Measurements from ENCODE around the gene PTRH1.
"Not testable (repeated sequence)": the region's sequence is repeated elsewhere in the genome, so short reads cannot be mapped to it uniquely, and the experiment has no call there.

PTRH1 gene, protein sequence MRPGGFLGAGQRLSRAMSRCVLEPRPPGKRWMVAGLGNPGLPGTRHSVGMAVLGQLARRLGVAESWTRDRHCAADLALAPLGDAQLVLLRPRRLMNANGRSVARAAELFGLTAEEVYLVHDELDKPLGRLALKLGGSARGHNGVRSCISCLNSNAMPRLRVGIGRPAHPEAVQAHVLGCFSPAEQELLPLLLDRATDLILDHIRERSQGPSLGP

DNA sequence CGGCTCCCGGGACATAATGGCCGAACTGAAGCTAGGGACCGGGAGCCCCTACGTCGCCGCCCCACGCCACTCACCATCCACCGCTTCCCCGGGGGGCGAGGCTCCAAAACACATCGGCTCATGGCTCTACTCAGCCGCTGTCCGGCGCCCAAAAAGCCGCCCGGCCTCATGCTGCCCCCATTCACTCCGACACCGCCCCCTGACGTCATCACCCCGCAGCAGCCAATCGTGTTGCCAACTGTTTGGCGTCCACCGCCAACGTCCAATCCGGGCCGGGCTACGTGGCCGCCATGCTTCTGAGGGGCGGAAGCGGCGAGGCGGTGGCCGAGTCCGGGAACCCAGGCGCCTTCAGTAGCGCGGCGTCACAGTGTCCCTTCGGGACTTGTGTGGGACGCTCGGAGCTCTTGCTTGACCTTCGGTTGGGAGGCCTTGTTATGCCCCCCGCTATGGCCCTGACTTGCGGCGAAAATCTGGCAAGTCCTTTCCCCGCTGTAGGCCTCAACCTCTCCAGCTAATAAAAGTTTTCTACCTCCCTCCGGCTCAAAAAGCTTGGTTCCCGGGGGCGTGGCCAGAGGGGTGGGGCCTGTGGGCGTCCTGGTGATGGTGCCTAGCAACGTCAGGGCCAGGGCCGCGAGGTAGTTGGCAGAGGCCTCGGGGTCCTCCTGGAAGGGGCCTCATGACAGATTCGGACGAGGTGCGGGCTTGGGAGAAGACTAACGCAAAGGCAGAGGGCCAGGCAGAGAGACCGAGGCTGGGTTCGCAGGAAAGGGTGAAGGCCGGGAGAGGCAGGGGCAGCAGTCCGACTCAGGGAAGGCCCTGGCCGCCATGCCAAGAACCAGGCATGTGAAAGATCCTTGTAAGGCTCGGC, at the start of gene PTRH1, which contains the start of gene TTC16:
Gene PTRH1 (minus strand): TSS at position 194 of the 868 bp plus-strand sequence. CDS start 24 bp downstream, at position 170.
Gene TTC16 (plus strand): TSS at position 610 of the 868 bp plus-strand sequence. CDS start 67 bp downstream, at position 677.
- DNase-seq, result peak; percentile 98 to 99 (median 99)

DNA sequence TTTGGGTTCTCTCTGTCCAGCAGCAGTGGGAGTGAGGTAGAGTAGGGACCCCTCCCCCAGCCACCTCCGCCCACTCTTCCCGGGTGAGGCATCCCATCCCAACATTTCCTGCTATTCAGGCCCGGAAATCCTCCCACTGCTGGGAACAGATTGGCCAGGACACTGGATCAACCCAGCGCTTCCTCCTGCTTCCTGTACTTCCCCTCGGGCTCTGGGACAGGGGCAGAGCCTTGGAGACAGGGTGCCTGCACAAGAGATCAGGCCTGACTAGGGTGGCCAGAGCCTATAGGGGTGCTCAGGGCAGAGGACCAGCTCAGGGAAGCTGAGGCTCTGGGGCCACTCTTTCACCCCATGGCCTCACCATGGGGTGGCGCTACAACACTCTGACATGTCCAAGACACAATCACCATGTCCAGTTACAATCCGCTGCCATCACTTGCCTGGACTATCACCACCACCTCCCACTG, 48.5 kb upstream of the PTRH1 start:
- DNase-seq, result peak; percentile 68 to 85 (median 76)

DNA sequence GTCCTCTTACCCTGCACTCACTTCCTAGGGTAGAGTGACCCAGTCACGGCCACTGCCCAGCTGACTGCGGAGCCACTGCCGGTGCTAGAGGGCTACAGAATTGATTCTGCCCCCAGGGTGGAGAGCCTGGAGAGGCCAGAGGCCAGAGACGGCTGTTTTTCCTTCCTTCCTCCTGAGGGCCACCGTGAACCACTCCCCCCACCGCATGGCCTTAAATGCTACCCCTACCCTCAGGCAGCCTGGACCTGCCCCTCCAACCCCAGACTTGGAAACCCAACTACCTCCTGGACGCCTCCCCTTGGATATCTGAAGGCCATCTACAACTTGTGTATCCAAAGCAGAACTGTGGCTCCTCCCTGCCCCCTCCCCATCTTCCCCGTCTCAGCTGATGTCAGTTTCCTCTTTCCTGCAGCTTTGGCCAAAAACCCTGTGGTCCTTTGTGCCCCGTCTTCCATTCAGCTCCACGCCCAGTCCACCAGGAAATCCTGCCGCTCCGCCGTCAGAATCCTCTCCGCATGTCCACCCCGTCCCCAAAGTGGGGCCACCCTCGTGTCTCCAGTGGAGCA, 46.7 kb upstream of the PTRH1 start:
- DNase-seq, result peak; percentile 41 to 69 (median 66)

DNA sequence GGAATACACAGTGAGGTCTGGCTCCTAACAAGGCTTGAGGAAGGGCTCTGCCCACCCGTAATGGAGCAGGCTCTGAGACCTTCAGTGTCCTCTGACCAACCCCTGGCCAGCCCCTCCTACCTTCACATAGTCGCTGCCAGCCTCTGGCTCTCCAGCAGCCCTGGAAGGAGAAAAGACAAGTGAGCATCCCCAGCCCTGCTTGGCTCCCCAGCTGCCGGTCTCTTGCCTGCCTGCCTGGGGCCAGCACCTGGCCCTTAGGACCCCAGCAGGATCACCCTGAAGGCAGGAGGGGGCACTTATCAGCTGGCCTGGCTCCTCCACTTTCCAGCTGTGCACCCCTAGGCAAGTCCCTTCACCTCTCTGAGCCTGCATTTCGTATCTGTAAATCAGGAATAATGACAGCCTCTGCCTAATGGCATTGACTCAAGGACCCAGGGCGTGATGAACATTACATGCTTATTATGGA, 46.1 kb upstream of the PTRH1 start:
- DNase-seq, result no peak

DNA sequence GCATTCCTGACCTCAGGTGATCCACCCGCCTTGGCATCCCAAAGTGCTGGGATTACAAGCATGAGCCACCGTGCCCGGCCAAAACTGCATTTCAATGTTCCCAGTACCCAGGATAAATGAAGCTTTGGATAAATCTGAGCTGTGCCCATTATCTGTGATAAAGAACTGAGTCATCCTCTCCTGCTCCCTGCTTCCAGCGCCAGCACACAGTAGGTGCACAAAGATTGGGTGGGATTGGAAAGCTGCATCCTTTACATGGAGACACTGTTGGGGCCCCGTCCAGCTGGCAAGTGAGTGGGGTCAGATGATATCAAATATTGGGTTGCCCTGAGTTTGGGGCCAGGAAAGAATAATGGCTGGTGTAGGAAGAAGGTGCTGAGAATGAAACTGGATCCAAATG, 45.6 kb upstream of the PTRH1 start:
- DNase-seq, result no peak

DNA sequence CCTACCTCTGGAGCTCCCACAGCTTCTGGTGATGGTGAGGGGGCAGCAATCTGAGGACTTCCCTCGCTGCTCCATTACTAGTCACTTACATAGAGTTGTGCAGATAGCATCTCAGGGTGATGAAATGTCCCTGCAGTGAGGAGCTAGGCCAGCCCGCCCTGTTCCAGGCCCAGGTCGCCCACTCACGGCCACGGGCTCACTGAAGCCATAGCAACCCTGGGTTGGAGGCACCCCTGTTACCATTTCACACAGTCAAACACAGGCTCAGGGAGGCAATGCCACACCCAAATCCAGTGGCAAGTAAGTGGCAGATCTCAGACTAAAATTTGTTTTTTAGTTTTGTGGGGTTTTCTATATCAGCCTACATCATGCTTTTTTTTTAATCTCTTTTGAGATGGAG, 43.4 kb upstream of the PTRH1 start:
- DNase-seq, result no peak

DNA sequence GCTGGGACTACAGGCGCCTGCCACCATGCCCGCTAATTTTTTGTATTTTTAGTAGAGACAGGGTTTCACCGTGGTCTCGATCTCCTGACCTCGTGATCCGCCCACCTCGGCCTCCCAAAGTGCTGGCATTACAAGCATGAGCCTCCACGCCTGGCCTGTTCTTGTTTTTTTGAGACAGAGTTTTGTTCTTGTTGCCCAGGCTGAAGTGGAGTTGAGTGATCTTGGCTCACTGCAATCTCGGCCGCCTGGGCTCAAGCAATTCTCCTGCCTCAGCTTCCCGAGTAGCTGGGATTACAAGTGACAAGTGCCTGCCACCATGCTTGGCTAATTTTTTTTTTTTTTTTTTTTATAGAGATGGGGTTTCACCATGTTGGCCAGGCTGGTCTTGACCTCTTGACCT, 41.3 kb upstream of the PTRH1 start:
- DNase-seq, result not testable (repeated sequence)

DNA sequence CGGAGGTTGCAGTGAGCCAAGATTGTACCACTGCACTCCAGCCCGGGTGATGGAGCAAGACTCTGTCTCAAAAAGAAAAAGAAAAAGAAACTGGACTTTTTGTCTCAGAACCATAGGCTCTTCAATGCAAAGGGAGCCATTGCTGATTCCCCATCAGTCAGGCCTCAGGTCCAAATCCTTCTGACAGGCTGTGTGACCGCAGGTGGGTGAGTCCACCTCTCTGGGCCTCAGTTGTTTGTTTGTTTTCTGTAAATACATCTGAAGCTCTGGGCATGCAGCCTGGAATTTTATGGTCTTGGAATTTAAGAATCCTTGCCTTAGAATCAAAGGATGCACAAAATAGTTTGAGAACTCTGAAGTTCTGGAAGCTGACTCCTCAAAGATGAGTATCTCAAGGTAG, 40.8 kb upstream of the PTRH1 start:
- no peak for DNase-seq

DNA sequence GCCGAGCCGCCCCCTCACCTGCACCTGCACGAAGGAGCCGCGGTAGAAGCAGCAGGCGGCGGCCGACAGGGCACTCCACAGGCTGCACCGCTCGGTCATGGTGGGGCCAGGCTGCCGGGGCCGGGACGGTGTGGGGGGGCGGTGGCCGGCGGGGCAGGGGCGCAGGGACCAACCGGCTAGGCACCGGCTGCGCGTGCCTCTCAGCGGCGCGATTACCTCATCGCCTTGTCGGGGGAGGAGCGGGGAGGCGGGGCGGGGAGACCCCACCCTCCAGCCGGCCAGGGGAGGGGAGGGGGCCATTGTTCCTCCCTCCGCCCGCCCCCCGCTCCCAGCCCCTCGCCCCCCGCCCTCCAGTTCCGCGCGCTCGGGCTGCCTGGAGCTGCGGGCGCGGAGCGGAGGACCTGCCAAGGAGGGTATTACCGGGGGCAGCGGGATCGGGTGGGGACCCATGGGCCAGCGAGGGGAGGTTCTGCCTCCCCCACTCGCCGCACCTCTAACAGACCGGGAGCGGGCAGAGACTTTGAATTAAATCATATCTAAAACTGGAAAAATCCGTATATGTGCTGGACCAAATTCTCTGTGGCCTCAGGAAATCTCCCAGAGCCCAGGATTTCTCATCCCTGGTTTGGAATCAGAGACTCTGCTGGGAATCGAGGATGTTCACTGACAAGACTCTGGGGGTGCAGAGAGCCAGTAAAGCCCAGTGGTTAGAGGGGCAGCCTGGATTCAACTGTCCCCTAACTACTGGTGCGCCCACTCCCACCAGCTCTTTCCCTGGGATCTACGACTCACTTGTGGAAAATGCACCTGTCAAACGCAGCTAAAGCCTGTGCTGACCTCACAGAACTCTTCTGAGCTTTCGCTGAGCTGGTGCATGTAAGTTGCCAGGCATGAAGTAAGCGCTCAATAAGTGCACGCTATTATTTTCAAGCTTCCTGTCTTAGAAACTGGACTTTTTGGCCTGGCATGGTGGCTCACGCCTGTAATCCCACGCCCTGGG, 39.9 kb upstream of the PTRH1 start:
- DNase-seq, result no peak

DNA sequence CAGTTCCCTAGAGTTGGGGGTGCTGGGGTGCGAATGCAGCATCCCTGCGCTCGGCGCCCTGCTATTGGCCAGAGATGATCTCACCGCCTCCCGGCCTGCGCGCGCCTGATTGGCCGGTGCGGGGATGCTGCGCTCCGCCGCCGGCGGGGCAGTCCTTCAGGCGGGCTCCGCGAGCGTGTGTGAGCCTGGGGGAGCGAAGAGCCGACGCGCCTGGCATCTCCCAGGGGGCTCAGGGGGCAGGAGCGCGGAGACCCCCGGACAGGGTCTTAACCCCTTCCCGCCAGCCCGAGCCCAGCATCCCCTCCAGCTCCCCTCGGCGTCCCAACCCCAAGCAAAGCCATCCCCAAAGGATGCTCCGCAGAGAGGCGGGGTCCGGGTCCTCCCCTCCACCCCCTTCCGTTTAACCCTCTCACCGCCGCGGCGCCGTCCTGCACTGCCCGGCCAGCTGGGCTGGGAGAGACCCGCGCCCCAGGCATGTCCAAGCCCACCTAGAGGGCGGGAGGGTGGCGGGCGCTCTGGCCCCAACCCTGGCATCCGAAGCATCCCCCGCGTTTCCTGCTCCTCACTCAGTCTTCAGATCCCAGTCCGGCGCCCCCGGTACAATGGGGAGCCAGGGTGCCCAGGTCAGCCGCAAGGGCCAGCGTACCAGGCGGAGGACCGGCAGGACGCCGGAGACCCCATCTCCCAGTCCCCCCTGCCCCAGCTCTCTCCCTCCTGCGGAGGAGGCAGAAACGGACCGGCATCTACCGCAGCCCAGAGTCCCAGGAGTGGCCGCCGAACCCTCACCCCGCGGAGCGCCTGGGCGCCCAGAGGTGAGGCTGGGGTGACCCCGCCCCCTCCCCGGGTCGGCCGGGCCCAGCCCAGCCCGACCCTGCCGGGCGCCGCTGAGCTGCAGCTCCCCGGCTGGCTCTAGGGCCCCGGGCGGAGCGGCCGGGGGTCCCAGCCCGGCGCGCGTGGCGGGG, 38.9 kb upstream of the PTRH1 start:
- DNase-seq, result no peak

DNA sequence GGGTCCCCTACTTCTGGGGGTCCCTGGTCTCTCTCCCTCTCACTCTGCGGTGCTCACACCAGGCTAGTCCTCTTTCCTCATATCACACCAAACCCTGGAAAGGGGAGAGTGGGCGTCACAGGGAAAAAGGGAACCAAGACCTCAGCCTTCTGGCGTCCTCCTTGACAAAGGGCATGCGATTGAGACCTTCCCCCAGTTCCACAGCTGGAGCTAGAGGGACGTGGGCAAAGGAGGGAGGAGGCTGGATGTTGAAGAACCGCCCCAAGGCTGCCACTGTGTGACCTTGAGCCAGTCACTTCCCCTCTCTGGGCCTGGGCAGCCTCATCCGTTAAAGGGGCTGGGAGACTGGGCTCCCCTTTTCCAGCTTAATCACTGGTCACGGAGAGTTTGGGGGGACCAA, 38.2 kb upstream of the PTRH1 start:
- DNase-seq, result peak; percentile 24 to 41 (median 36)

DNA sequence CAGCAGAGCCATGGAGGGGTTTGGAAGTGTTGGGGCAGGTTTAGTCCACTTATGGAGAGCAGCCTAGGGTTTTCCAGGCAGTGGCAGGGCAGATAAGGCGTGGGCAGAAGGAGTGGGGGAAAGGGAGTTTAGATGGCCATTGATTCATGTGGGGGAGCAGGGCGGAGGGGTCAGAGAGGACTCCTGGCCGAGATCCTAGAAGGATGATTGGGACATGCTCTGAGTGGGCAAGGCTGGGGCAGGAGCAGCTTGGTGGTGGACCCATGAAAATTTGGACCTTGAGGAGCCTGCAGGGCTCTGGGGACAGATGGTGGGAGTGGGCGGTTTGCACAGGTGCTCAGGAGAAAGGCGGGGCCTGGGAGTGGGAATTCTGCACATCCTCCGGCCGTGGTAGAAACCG, 37.7 kb upstream of the PTRH1 start:
- DNase-seq, result no peak

DNA sequence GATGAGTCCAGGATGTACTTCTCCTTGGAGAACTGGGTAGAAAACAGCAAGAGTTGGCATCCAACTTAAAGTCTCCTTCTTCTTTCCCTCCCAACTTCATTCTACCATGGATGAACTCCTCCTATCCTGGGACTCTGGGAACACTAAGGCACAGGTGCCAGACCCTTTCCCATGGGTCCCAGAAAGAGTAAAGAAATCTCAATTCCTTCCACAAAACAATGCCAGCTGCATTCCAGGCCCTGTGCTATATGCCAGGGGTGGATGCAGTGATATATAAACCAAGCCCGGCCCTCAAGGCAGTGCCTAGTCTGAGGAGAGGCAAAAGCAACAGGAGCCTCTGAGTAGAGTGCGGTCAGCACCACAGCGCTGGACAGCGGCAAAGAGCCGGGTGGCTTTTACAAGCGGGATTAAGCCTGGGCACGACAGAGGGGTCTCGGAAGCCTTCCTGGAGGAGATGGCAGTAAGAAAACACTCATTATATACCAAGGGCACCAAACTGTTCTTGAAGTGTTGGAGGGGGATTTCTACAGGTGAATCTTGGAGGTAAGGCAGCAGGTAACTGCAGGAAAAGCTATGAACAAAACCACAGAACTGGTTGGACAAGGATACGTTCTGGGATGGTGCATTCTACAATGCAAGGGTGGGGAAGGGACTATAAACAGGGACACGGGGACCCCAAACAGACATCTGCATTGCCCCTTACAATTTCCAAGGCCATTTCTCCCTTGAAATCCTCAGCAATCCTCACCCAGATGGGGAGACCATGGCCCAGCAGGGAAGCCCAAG, 36.0 kb upstream of the PTRH1 start:
- DNase-seq, result peak in 1 of 3 donors; percentile 49

DNA sequence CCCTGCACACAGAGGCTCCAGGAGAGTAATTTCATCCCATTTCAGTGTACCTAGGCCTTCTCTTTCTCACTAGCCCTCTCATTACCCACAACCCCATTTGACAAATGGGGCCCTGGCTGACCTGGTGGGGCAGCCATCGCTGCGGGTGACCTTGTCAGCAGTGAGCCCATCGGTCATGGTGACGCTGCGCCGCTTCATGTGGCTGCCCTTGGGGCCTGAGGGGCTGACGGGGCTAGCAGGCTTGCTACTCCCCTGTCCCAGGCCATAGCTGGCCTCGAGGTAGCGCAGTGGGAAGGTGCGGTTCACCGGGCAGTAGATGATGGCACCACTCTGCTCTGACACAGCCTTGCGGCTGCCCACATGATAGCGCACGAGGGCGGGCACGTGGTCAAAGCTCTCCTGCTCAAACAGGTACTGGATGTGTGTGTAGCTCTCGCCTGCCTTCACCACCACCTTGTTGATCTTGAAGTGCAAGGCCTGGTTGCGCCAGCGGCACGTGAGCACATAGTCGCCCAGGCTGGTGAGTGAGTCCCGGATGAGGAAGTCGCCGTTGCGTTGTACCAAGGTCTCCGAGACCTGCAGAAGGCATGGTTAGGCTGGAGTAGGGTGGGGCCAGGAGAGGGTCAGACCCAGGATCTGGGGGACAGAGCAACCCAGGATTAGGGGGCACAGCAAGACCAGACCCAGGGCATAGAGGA, 33.8 kb upstream of the PTRH1 start:
- DNase-seq, result no peak

DNA sequence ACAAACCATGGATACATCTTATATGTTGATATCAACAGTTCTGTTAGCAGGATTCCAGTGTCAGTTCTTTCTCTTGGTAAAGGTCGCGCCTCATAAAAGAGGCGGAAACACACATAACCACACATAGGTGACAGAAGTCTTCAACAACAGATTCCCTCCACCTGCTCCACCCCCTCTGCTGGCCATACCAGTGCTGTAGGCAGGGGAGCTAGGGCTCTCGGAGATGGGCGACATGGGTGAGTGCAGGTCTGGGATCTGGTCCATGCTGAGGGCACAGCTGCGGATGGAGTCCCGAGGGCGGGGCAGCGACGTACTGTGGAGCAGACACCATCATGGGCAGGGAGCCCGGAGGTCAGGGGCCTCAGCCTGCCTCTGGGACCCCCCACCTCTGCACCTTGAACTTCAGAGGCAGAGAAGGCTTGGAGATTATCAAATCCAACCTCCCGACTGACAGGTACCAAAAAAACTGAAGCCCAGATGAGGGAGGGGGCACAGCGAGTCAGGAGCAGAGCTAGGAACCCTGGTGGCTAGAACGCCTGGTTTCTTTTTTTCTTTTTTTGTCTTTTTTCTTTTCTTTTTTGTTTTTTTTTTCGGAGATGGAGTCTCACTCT, 31.6 kb upstream of the PTRH1 start:
- DNase-seq, result no peak

DNA sequence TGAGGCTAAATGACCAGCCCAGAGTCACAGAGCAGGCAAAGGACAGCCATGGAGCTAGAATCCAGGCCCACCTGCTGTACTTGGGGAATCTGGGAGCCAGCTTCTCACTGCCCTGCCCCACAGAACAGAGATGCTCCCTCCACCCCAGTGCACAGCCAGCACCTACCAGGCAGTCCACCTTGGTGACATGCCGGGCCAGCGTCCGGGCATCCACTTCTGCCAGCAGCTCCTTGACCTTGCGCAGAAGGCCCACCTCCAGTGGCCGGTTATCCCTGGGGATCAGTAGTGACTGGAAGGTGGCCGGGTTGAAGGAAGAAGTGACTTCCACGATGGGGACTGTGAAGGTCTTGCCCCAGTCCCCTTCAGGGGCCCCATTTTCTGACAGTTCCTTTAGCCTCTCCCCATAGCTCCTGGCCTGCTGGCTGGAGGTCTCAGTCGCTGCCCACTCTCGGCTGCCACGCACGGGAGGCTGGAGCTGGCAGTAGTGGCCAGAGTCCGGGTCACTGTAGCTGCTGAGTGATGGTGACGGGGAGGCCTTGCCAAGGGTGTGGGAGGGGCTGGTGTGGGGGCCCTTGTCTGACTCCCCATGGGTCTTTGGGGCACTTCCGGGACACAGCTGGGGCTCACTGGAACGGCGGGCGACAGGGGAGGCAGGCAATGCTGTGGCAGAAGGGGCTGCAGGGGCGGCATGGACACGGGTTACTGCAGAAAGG, 29.1 kb upstream of the PTRH1 start:
- no peak for DNase-seq

DNA sequence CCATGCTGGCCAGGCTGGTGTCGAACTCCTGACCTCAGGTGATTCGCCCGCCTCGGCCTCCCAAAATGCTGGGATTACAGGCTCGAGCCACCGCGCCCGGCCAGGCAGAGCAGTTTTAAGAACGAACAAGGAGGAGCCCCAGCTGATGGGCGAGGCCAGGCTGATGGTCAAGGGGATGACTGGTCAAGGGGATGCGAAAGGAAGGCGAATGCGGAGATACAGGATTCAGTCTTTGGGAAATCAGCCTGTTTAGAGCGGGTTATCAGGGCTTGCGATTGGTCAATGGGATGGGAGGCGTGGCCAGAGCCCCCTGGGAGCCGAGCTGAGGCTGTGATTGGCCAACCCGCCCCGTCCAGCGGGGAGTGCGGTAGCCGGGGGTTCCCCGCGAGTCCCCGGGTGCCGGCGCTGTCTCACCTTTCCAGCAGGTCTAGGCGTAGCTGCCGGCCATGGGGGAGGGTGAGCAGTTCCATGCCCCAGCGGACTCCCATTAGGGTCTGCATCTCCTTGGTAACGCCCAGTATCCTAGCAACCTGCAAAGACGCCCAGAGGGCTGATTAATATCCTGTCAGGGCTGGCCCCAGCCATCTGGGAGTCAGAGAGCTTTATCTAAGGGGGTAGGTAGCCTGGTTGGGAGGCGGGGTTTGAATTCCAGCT, 27.1 kb upstream of the PTRH1 start:
- DNase-seq, result no peak

Measured in suppressor macrophage treated with lipopolysaccharide for 1 hour (primary cell).